ENCODE measurements around the gene KMT2D.

The KMT2D gene

DNA sequence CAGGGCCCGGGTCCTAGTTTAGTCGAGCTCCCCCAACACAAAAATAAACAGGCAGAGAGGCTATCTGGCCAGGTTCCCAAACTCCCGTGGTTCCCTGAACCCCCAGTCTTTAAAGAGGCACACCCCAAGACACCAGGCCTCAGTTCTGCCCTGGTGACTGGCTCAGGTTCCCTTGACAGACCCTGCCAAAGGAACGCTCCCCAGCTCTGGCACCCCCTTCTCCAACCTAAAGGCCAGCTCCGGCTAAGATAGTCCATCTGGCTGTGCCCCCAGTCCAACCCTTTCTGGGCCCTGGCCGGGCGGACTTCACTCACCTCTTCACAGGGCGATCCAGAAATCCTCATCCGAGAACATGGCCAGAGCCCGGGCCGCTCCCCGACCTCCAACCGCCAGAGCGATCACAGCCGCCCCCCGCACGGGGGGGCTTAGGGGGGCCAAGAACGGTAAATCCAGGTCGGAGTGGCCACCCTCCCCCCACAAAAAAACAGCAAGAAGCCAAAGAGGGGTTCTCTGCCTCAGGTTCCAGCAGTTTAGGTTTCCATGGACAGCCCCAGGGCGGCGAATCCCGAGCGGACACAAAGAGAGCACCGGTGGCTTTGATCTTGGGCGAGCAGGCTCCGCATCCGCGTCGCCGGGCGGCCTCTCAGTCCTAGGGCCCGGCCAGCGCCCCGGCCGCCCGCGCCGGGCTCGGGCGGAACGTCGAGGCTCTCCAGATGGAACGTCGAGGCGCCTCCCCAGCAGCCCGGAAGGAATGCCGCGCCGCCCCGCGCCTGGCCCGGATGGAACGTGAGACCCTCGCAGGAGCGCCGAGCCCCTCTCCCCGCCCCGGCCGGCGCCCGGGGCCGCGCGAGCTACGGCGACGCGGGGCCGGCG is 1.1 kb downstream of the KMT2D start:
- Histone ChIP-seq H3K4me1 (ENCODE audit: insufficient read depth, low read length) (peaks cover 29% of the 10 kb centered on the region), H3K9me3 (ENCODE audit: insufficient read depth, low read depth, low read length) (no peaks in the 10 kb centered on the region), H3K27ac (ENCODE audit: low read depth, low read length) (peak overlapping the region; percentile 98), H3K27me3 (ENCODE audit: insufficient read depth, low read length) (no peaks in the 10 kb centered on the region), H3K9ac (ENCODE audit: low read depth, low read length) (peak overlapping the region; percentile 99), H3K4me3 (ENCODE audit: low read length) (peak overlapping the region; percentile 84), H3K36me3 (ENCODE audit: insufficient read depth, low read length) (peaks cover 12% of the 10 kb centered on the region)
- under 1% methylated on average over 70 of the region's 70 CpGs for WGBS

DNA sequence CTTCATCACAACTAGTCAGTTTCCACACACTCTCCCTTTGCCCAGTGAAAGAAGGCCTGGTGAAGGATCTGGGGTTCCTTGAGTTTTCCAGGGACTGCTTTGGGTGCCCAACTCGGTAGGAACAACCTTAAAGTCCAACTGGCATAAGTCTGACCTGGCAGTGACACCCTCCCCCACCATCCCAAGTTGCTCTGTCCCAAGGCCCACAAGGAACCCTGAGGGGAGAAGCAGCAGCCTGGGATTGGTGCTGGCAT is 1.6 kb downstream of the KMT2D start:
- H3K4me3 ChIP-seq (ENCODE audit: low read length), result peak overlapping the region; percentile 84
- peak overlapping the region; percentile 99 for H3K9ac ChIP-seq (ENCODE audit: low read depth, low read length)
- H3K27ac ChIP-seq (ENCODE audit: low read depth, low read length), result no peak overlapping the region
- H3K36me3 ChIP-seq (ENCODE audit: insufficient read depth, low read length), result peaks cover 17% of the 10 kb centered on the region
- no peaks in the 10 kb centered on the region for H3K9me3 ChIP-seq (ENCODE audit: insufficient read depth, low read depth, low read length)
- H3K27me3 ChIP-seq (ENCODE audit: insufficient read depth, low read length), result no peaks in the 10 kb centered on the region
- H3K4me1 ChIP-seq (ENCODE audit: insufficient read depth, low read length), result peaks cover 29% of the 10 kb centered on the region
- WGBS, result 0% methylated on average over 1 of the region's 1 CpG

DNA sequence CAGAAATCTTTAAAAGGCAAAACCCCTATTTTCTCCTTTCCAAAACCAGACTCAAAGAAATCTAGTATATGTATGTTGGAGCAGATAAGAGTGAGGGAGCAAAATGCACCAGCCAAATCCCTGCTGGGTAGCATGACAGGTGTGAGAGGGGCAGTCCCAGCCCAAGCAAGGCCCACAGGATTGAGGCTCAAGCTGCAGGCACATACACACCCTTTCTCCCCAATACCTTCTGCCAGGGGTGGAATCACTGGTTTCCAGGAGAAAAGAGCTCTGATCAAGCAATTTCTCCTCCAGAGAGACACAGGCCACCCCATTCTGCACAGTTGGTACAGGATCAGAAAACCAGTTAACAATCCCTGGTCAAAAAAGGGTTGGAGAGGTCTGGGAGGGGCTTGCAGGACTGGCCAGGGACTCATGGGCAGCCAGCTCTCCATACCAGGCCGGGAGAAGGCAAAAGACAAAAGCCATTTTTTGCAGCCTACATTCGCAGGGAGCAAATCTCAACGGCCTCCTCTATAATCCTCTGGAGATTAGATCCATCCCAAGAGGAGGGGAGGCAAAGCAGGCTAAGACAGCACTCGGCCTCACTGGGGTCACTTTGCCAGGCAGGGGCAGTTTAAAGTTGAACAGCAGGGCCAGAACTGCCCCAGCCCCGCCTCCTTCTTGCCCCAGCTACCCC is 2.1 kb downstream of the KMT2D start:
- H3K36me3 ChIP-seq (ENCODE audit: insufficient read depth, low read length), result peaks cover 22% of the 10 kb centered on the region
- H3K4me1 ChIP-seq (ENCODE audit: insufficient read depth, low read length), result peaks cover 29% of the 10 kb centered on the region
- no peaks in the 10 kb centered on the region for H3K9me3 ChIP-seq (ENCODE audit: insufficient read depth, low read depth, low read length)
- no peak overlapping the region for H3K27ac ChIP-seq (ENCODE audit: low read depth, low read length)
- peak overlapping the region; percentile 84 for H3K4me3 ChIP-seq (ENCODE audit: low read length)
- peak overlapping the region; percentile 99 for H3K9ac ChIP-seq (ENCODE audit: low read depth, low read length)
- H3K27me3 ChIP-seq (ENCODE audit: insufficient read depth, low read length), result no peaks in the 10 kb centered on the region
- 22% methylated on average over 5 of the region's 5 CpGs for WGBS

DNA sequence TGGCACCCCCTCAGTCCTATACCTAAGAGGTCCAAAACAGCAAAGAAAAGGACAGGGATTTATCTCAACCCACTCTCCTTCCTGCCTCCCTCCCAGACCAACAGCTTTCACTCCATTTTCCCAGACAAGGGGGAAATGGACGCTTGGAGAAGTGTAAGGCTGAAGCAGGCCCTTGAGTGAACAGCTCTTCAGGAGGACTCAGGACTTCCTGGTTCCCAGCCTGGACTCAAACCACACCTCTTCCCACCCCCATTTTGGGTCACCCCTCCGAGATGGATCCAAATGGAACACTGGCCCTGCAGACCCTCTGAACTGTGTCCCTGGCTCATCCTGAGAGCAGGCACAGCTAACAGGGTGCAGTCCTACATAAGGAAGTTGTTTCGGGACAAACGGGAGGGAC is 2.7 kb downstream of the KMT2D start:
- H3K36me3 ChIP-seq (ENCODE audit: insufficient read depth, low read length), result peaks cover 28% of the 10 kb centered on the region
- H3K27ac ChIP-seq (ENCODE audit: low read depth, low read length), result no peak overlapping the region
- H3K9ac ChIP-seq (ENCODE audit: low read depth, low read length), result peak overlapping the region; percentile 6; the same call in 1 of the 2 replicates

DNA sequence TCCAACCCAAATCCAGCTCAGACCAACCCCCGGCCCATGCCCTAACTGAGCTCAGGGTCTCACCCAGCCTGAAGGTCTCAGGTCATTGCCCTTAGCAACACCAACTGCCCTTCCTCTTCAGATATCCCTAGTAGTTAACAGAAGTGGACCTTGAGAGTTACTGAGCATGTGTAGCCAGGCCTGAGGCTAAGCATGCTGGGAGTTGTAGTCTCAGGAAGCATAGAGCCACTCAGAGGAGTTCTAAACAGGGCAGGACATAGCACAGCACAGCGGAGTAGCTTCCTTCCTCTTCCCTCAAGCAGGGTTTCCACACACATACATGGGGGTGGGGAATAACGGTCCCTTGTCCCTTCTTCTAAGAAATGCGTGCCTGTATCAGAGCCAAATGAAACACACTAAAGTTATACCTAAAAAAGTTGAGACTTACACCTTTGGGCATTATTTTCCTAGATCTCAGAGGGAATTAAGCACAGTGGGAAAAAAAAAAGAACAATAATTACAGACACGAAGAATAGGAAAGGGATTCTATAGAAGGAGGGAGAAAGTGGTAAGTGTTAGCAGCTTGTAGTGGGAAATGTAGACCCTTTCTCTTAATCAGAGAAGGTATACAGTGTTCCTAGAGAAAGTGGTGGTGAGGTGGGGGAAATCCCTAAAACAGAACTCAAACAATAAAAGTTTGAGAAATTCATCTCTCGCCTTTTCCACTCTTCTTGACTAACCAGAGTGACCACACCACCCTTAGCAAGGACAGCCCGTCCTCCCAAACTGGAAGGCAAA is 4.4 kb downstream of the KMT2D start:
- Histone ChIP-seq H3K27me3 (ENCODE audit: insufficient read depth, low read length) (no peaks in the 10 kb centered on the region), H3K9me3 (ENCODE audit: insufficient read depth, low read depth, low read length) (no peaks in the 10 kb centered on the region), H3K9ac (ENCODE audit: low read depth, low read length) (no peak overlapping the region), H3K4me1 (ENCODE audit: insufficient read depth, low read length) (peaks cover 24% of the 10 kb centered on the region), H3K27ac (ENCODE audit: low read depth, low read length) (no peak overlapping the region), H3K36me3 (ENCODE audit: insufficient read depth, low read length) (peaks cover 46% of the 10 kb centered on the region), H3K4me3 (ENCODE audit: low read length) (peak overlapping the region; percentile 10; the same call in 1 of the 2 replicates)
- 64% methylated on average over 7 of the region's 7 CpGs for WGBS

More for the DNA sequence above, 2.7 kb downstream of the KMT2D start:
- H3K4me3 ChIP-seq (ENCODE audit: low read length), result peak overlapping the region; percentile 84
- no peaks in the 10 kb centered on the region for H3K27me3 ChIP-seq (ENCODE audit: insufficient read depth, low read length)
- 50% methylated on average over 4 of the region's 4 CpGs for WGBS
- no peaks in the 10 kb centered on the region for H3K9me3 ChIP-seq (ENCODE audit: insufficient read depth, low read depth, low read length)
- H3K4me1 ChIP-seq (ENCODE audit: insufficient read depth, low read length), result peaks cover 29% of the 10 kb centered on the region

DNA sequence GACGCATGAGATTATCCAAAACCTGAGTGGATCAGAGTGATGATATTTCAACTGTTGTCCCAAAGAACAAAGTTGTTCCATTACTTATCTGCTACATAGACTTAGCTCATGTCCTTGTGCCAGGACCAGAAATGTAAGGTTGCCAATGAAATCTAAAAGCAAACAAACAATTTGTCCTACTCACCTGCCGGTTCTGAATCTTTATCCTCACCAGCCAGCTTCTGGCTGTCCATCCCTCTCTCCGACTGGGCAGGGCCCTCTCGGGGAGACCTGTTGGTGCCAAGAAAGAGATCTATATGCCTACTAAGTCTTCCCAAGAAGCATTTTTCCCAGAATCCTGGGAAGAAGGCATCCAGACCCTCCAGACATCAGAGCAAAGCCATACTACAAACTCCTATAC is 5.5 kb downstream of the KMT2D start:
- H3K27ac ChIP-seq (ENCODE audit: low read depth, low read length), result no peak overlapping the region
- no peaks in the 10 kb centered on the region for H3K27me3 ChIP-seq (ENCODE audit: insufficient read depth, low read length)
- H3K36me3 ChIP-seq (ENCODE audit: insufficient read depth, low read length), result peaks cover 56% of the 10 kb centered on the region
- peaks cover 24% of the 10 kb centered on the region for H3K4me1 ChIP-seq (ENCODE audit: insufficient read depth, low read length)
- 99% methylated on average over 4 of the region's 4 CpGs for WGBS
- no peaks in the 10 kb centered on the region for H3K9me3 ChIP-seq (ENCODE audit: insufficient read depth, low read depth, low read length)
- H3K4me3 ChIP-seq (ENCODE audit: low read length), result no peak overlapping the region
- H3K9ac ChIP-seq (ENCODE audit: low read depth, low read length), result no peak overlapping the region

DNA sequence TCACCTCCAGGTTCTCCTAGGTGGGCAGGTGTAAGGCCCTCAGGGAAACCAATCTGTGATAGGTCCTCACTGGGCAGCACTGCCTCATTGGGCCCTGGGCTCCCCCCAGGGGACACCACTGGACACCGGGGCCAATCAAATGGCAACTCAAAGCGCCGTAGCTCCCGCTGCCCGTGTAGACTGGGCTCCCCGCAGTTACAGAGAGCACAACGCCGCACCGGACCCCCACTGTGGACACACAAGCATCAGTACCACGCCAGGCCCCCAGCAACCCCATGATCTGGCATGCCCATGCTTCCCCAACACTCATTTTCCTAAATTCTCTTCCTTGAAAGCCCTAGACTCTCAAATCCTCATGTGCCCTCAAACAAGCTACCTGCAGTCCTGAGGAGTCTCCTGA is 6.1 kb downstream of the KMT2D start:
- Histone ChIP-seq H3K9me3 (ENCODE audit: insufficient read depth, low read depth, low read length) (no peaks in the 10 kb centered on the region), H3K9ac (ENCODE audit: low read depth, low read length) (no peak overlapping the region), H3K36me3 (ENCODE audit: insufficient read depth, low read length) (peaks cover 62% of the 10 kb centered on the region), H3K27ac (ENCODE audit: low read depth, low read length) (no peak overlapping the region), H3K4me3 (ENCODE audit: low read length) (no peak overlapping the region), H3K27me3 (ENCODE audit: insufficient read depth, low read length) (no peaks in the 10 kb centered on the region), H3K4me1 (ENCODE audit: insufficient read depth, low read length) (peaks cover 24% of the 10 kb centered on the region)
- 96% methylated on average over 10 of the region's 10 CpGs for WGBS

DNA sequence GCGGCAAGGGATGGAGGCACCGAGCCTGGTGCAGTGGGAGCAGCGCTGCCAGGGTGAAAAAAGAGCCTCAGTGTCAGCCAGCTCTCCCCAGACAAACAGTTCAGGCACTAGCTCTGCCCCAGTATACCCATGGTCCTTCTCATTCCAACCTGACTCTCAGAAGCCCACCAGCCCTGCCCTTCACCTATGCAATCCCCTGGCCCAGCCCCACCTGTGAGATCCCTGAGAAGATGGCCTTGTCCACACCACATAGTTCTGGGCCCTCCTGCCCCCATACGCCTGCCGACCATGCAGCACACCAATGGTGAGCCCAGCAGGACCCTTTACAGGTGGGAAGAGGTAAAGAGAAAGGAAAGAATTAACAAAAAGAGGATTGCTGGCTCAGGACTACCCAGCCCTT is 6.5 kb downstream of the KMT2D start:
- Histone ChIP-seq H3K9me3 (ENCODE audit: insufficient read depth, low read depth, low read length) (no peaks in the 10 kb centered on the region), H3K4me1 (ENCODE audit: insufficient read depth, low read length) (peaks cover 24% of the 10 kb centered on the region), H3K27ac (ENCODE audit: low read depth, low read length) (no peak overlapping the region), H3K4me3 (ENCODE audit: low read length) (no peak overlapping the region), H3K9ac (ENCODE audit: low read depth, low read length) (no peak overlapping the region), H3K27me3 (ENCODE audit: insufficient read depth, low read length) (no peaks in the 10 kb centered on the region), H3K36me3 (ENCODE audit: insufficient read depth, low read length) (peaks cover 66% of the 10 kb centered on the region)
- WGBS, result 94% methylated on average over 5 of the region's 5 CpGs

DNA sequence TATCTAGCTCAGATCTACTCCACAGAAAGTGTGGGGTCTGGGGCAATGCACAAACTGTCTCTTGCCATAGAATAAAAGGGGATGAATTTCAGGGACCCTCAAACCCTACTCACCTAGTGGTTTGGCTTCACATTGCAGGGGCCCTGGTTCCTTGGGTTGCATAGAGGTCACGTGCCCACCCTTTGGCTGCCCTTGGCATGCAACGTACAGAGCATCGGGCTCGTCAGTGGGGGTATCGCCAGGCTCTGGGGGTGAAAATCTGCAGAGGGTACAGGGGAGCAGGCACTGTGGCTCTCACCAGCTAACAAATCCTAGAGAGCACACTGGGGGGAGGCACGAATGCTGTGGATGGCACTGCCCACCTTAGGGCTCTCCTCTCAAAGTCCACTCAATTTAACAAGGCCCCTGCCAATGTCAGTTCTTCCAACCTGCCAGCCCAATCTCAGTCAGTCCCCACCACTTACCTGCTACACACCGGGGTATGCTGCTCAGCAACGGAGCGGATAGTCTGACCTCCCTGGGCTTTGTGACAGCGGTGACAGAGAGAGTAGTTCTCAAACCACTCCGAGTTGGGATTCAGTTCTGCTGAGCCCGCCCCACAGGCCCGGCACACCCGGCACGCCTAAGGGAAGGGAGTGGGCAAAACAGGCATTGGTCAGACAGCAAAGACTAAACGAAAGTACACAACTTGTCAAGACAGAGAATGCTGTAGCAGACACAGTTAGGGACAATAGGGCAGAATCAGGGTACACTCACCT is 8.0 kb downstream of the KMT2D start:
- H3K9ac ChIP-seq (ENCODE audit: low read depth, low read length), result no peak overlapping the region
- H3K9me3 ChIP-seq (ENCODE audit: insufficient read depth, low read depth, low read length), result no peaks in the 10 kb centered on the region
- no peaks in the 10 kb centered on the region for H3K27me3 ChIP-seq (ENCODE audit: insufficient read depth, low read length)
- peaks cover 15% of the 10 kb centered on the region for H3K4me1 ChIP-seq (ENCODE audit: insufficient read depth, low read length)
- no peak overlapping the region for H3K4me3 ChIP-seq (ENCODE audit: low read length)
- peaks cover 81% of the 10 kb centered on the region for H3K36me3 ChIP-seq (ENCODE audit: insufficient read depth, low read length)
- 96% methylated on average over 16 of the region's 16 CpGs for WGBS
- no peak overlapping the region for H3K27ac ChIP-seq (ENCODE audit: low read depth, low read length)

DNA sequence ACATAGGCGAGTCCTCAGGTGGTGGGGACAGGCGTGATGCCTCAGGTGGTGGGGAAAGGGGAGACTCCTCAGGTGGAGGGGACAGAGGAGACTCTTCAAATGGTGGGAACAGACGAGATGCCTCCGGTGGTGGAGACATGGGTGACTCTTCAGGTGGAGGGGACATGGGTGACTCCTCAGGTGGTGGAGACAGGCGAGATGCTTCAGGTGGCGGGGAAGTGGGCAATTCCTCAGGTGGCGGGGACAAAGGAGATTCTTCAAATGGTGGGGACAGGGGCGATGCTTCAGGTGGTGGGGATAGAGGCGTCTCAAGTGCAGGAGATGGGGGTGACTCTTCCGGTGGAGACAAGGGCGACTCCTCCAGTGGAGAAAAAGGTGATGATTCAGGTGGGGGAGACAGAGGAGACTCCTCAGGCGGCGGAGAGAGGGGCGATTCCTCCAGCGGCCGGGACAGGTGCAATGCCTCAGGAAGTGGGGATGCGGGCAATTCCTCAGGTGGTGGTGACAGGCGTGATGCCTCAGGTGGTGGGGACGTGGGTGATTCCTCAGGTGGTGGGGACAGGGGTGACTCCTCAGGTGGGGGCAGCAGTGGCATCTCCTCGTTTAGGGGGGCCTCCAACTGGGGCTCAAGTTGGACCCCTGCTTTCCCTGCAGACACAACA is 8.7 kb downstream of the KMT2D start:
- 94% methylated on average over 20 of the region's 20 CpGs for WGBS

More for the DNA sequence above, 8.7 kb downstream of the KMT2D start:
- no peaks in the 10 kb centered on the region for H3K27me3 ChIP-seq (ENCODE audit: insufficient read depth, low read length)
- peaks cover 9% of the 10 kb centered on the region for H3K4me1 ChIP-seq (ENCODE audit: insufficient read depth, low read length)
- H3K4me3 ChIP-seq (ENCODE audit: low read length), result no peak overlapping the region
- no peaks in the 10 kb centered on the region for H3K9me3 ChIP-seq (ENCODE audit: insufficient read depth, low read depth, low read length)
- no peak overlapping the region for H3K27ac ChIP-seq (ENCODE audit: low read depth, low read length)
- H3K9ac ChIP-seq (ENCODE audit: low read depth, low read length), result no peak overlapping the region
- peaks cover 87% of the 10 kb centered on the region for H3K36me3 ChIP-seq (ENCODE audit: insufficient read depth, low read length)
